ENCODE results near the gene ANKRD31. TPM values are rescaled to one million over a fixed set of nuclear protein-coding genes. Genes with fewer than 3 reads are reported as not detected.
"Not testable (repeated sequence)": the region's sequence is repeated elsewhere in the genome, so short reads cannot be mapped to it uniquely, and the experiment has no call there.

ANKRD31 gene
- total RNA-seq, 1 donor from 2014 or later, result 0.13 TPM

GRCh38 chr5:75169516-75169915, 67.2 kb downstream of the ANKRD31 start:
- no peaks in the 10 kb centered on the region for H3K36me3 Mint-ChIP-seq (ENCODE audit: unreplicated experiment)

GRCh38 chr5:75168026-75168735, 68.5 kb downstream of the ANKRD31 start:
- Mint-ChIP-seq H3K27ac (ENCODE audit: unreplicated experiment) (no peak overlapping the region), H3K27me3 (ENCODE audit: unreplicated experiment) (peaks cover 26% of the 10 kb centered on the region), H3K4me1 (ENCODE audit: unreplicated experiment) (no peaks in the 10 kb centered on the region), H3K36me3 (ENCODE audit: unreplicated experiment) (no peaks in the 10 kb centered on the region), H3K9me3 (ENCODE audit: unreplicated experiment) (peaks cover 2% of the 10 kb centered on the region), H3K4me3 (ENCODE audit: unreplicated experiment) (no peak overlapping the region)
- no peak for DNase-seq (ENCODE audit: extremely low spot score, unreplicated experiment)
- TF ChIP-seq CTCF (IDR thresholded peaks at IDR 0.05), result no peak

More at GRCh38 chr5:75169516-75169915, 67.2 kb downstream of the ANKRD31 start:
- no peak for DNase-seq (ENCODE audit: extremely low spot score, unreplicated experiment)
- no peak overlapping the region for H3K27ac Mint-ChIP-seq (ENCODE audit: unreplicated experiment)
- no peak for TF ChIP-seq CTCF (IDR thresholded peaks at IDR 0.05)
- no peak overlapping the region for H3K4me3 Mint-ChIP-seq (ENCODE audit: unreplicated experiment)
- H3K4me1 Mint-ChIP-seq (ENCODE audit: unreplicated experiment), result no peaks in the 10 kb centered on the region
- H3K9me3 Mint-ChIP-seq (ENCODE audit: unreplicated experiment), result peaks cover 14% of the 10 kb centered on the region
- H3K27me3 Mint-ChIP-seq (ENCODE audit: unreplicated experiment), result peaks cover 26% of the 10 kb centered on the region

GRCh38 chr5:75167345-75167744, 69.3 kb downstream of the ANKRD31 start:
- Mint-ChIP-seq H3K4me3 (ENCODE audit: unreplicated experiment) (no peak overlapping the region), H3K27ac (ENCODE audit: unreplicated experiment) (no peak overlapping the region)

GRCh38 chr5:75161508-75161907, 75.2 kb downstream of the ANKRD31 start:
- not testable (repeated sequence) for H3K4me3 Mint-ChIP-seq (ENCODE audit: unreplicated experiment); DNase-seq (ENCODE audit: extremely low spot score, unreplicated experiment); H3K27me3 Mint-ChIP-seq (ENCODE audit: unreplicated experiment); H3K27ac Mint-ChIP-seq (ENCODE audit: unreplicated experiment); H3K36me3 Mint-ChIP-seq (ENCODE audit: unreplicated experiment); H3K4me1 Mint-ChIP-seq (ENCODE audit: unreplicated experiment)
- peaks cover 26% of the 10 kb centered on the region for H3K9me3 Mint-ChIP-seq (ENCODE audit: unreplicated experiment)

More at GRCh38 chr5:75167345-75167744, 69.3 kb downstream of the ANKRD31 start:
- no peaks in the 10 kb centered on the region for H3K36me3 Mint-ChIP-seq (ENCODE audit: unreplicated experiment)
- no peak for TF ChIP-seq CTCF (IDR thresholded peaks at IDR 0.05)
- H3K4me1 Mint-ChIP-seq (ENCODE audit: unreplicated experiment), result no peaks in the 10 kb centered on the region
- no peak for DNase-seq (ENCODE audit: extremely low spot score, unreplicated experiment)
- H3K27me3 Mint-ChIP-seq (ENCODE audit: unreplicated experiment), result peaks cover 22% of the 10 kb centered on the region
- no peaks in the 10 kb centered on the region for H3K9me3 Mint-ChIP-seq (ENCODE audit: unreplicated experiment)

- Mint-ChIP-seq H3K27ac (ENCODE audit: unreplicated experiment) (no peak overlapping the region), H3K27me3 (ENCODE audit: unreplicated experiment) (peaks cover 4% of the 10 kb centered on the region), H3K9me3 (ENCODE audit: unreplicated experiment) (peaks cover 21% of the 10 kb centered on the region), H3K4me1 (ENCODE audit: unreplicated experiment) (no peaks in the 10 kb centered on the region), H3K4me3 (ENCODE audit: unreplicated experiment) (no peak overlapping the region), H3K36me3 (ENCODE audit: unreplicated experiment) (peaks cover 3% of the 10 kb centered on the region)
- TF ChIP-seq CTCF (IDR thresholded peaks at IDR 0.05), result no peak
- no peak for DNase-seq (ENCODE audit: extremely low spot score, unreplicated experiment)
Measured at GRCh38 chr5:75156585-75156984, 80.1 kb downstream of the ANKRD31 start.
